ENCODE data around the gene MVK. TPM values are rescaled to one million over a fixed set of nuclear protein-coding genes. Genes with fewer than 3 reads are reported as not detected.

The MVK gene
- total and polyA plus RNA-seq, 12 donors: 10.8 to 194 (median 25.2) TPM

DNA sequence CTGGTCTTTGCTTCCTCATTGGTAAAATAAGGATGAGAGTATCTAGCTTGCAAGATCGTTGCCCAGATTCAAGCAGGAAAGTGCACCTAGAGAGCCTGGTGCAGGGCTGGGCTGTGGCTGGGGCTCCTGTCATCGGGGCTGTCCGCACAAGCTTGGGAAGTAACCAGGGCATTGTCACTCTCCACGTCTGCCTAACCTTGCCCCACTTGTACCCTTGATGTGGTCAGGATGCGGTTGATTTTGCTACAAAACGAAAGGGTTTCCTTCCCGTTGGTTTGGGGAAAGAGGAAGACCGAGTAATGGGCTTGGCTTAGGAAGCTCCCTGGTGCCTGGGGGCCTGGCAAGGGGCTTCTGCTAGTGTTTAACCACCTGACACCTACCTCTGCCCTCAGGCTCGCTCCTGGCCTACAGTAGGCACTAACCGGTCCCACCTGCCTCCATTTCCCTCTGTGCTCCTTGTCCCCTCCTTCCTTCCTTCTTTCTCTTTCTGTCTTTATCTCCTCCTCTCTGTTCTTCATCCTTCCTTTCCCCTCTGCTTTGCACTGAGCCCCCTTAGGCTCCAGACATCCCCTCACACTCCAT, 21.8 kb downstream of the MVK start:
- TF ChIP-seq, protein P1, sequence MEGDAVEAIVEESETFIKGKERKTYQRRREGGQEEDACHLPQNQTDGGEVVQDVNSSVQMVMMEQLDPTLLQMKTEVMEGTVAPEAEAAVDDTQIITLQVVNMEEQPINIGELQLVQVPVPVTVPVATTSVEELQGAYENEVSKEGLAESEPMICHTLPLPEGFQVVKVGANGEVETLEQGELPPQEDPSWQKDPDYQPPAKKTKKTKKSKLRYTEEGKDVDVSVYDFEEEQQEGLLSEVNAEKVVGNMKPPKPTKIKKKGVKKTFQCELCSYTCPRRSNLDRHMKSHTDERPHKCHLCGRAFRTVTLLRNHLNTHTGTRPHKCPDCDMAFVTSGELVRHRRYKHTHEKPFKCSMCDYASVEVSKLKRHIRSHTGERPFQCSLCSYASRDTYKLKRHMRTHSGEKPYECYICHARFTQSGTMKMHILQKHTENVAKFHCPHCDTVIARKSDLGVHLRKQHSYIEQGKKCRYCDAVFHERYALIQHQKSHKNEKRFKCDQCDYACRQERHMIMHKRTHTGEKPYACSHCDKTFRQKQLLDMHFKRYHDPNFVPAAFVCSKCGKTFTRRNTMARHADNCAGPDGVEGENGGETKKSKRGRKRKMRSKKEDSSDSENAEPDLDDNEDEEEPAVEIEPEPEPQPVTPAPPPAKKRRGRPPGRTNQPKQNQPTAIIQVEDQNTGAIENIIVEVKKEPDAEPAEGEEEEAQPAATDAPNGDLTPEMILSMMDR (IDR thresholded peaks at IDR 0.05): no peak
- TF ChIP-seq POLR2A (IDR thresholded peaks at IDR 0.05): no peak
- Histone ChIP-seq H3K4me3 (no peak overlapping the region), H3K4me1 (replicated peaks in 1 of 2) (peaks cover 0 to 5% of the 10 kb centered on the region in 2 donors), H3K9me3 (replicated peaks in 1 of 3) (no peaks in the 10 kb centered on the region), H3K27ac (no peak overlapping the region), H3K27me3 (no peaks in the 10 kb centered on the region), H3K36me3 (replicated peaks in 1 of 2) (no peaks in the 10 kb centered on the region)
- intact Hi-C loops (cut with DNase I): loop anchor here in 1 of 2 donors (5.0 kb wide), 2 partner anchors 73 to 122 kb away; no protein-coding TSS in a partner anchor
- DNase-seq: no peak
- 69 to 84% (median 77%) methylated on average over 7 to 10 of the region's 10 CpGs for WGBS, 4 donors

DNA sequence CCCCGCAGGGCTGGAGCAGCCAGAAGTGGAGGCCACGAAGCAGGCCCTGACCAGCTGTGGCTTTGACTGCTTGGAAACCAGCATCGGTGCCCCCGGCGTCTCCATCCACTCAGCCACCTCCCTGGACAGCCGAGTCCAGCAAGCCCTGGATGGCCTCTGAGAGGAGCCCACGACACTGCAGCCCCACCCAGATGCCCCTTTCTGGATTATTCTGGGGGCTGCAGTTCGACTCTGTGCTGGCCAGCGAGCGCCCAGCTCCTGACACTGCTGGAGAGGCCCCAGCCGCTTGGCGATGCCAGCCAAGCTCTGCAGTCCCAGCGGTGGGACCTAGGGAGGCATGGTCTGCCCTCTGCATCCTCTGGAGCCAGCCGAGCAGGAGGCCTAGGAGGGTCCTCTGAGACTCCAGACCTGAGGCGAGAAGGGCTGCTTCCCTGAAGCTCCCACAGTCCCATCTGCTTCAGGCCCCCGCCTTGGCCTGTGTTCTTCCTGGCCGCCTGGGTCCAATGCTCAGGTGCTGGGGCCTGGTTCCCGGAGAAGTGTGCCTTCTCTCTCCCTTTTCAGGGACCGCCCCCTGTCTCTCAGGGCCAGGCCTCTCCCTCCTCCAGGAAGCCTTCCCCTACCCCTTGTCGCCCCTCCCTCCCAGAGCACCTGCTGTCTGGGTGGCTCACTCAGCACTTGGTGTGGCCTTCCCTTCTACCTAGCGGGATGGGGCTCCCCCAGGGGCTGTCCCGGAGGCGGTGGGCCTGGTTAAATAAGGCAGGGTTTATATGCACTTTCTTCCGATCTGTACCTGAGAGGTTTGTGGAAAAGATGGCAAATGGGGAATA, 23.0 kb downstream of the MVK start:
- no peaks in the 10 kb centered on the region for H3K9me3 ChIP-seq (replicated peaks in 1 of 3)
- WGBS, 4 donors: 89 to 95% (median 93%) methylated on average over 7 to 24 of the region's 24 CpGs
- intact Hi-C loops (cut with DNase I): loop anchor here (2.0 to 5.0 kb wide), 4 partner anchors 74 to 180 kb away; no protein-coding TSS in a partner anchor
- TF ChIP-seq POLR2A (IDR thresholded peaks at IDR 0.05): no peak
- TF ChIP-seq, protein P1 (IDR thresholded peaks at IDR 0.05): no peak
- H3K27ac ChIP-seq: no peak overlapping the region
- H3K36me3 ChIP-seq (replicated peaks in 1 of 2): no peaks in the 10 kb centered on the region
- H3K27me3 ChIP-seq: no peaks in the 10 kb centered on the region
- peaks cover 0 to 5% of the 10 kb centered on the region in 2 donors for H3K4me1 ChIP-seq (replicated peaks in 1 of 2)
- H3K4me3 ChIP-seq: no peak overlapping the region
- no peak for DNase-seq

DNA sequence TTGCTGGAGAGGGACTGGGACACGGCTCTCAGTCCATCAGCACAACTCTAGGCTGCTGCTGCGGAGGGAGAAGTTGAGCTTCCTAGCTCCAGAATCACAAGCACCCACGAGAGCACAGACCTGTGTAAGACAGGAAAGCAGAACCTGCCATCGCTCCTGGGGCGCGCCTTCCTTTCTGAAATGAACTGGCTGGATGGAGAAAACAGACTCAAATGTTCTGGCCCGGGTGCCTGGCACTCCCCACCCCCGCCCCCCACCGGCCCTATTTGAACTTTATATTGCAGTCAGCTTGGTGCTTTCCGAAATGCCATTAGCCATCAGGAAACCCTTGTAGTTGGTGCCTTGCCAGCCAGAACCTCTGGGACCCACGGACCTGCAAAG, 23.8 kb downstream of the MVK start:
- Histone ChIP-seq H3K27me3 (no peaks in the 10 kb centered on the region), H3K4me1 (replicated peaks in 1 of 2) (peaks cover 0 to 5% of the 10 kb centered on the region in 2 donors), H3K27ac (no peak overlapping the region), H3K36me3 (replicated peaks in 1 of 2) (no peaks in the 10 kb centered on the region), H3K9me3 (replicated peaks in 1 of 3) (no peaks in the 10 kb centered on the region), H3K4me3 (no peak overlapping the region)
- intact Hi-C loops (cut with DNase I): loop anchor here (2.0 to 5.0 kb wide), 4 partner anchors 75 to 179 kb away; no protein-coding TSS in a partner anchor
- no peak for TF ChIP-seq POLR2A (IDR thresholded peaks at IDR 0.05)
- TF ChIP-seq, protein P1 (IDR thresholded peaks at IDR 0.05): no peak
- 24 to 44% (median 41%) methylated on average over 5 to 11 of the region's 11 CpGs for WGBS, 4 donors
- DNase-seq: no peak

DNA sequence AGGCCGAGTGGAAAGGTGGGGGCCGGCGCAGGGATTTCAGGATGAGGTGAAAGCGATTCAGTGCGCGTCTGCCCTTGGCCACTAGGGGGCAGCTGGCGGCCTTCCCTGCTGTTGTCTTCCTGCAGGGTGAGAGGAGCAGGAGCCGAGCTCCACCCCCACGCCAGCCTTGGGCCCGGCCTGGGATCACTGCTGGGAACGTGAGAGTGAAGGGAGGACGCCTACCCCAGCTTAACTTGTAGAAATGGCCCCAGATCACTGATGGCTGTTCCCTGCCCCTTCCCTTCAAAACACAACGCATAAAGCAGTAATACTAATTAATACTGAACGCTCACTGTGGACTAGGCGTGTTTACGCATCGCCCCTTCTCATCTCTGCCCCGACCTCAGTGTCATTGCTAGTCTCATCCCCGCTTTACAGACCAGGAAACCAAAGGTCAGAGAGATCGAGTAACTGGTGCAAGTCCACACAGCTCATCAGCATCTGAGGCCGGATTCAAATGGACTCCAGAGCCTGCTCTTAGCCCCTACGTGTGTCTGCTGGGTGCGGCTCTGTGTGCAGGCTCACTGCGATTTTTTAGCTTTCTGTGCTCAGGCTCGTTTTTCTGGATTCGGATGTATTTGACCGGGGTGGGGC, 24.3 kb downstream of the MVK start:
- H3K36me3 ChIP-seq (replicated peaks in 1 of 2): no peaks in the 10 kb centered on the region
- H3K27ac ChIP-seq: peak overlapping the region in 1 of 5 donors; percentile 12

More for the DNA sequence above, 24.3 kb downstream of the MVK start:
- WGBS, 4 donors: 36 to 43% (median 39%) methylated on average over 24 to 27 of the region's 27 CpGs
- DNase-seq: peak; percentile 89 to 95 (median 93)
- no peaks in the 10 kb centered on the region for H3K9me3 ChIP-seq (replicated peaks in 1 of 3)
- TF ChIP-seq, protein P1 (IDR thresholded peaks at IDR 0.05): peak; percentile 96 to 98 (median 96)
- TF ChIP-seq POLR2A (IDR thresholded peaks at IDR 0.05): no peak
- intact Hi-C loops (cut with DNase I): loop anchor here (2.0 to 5.0 kb wide), 4 partner anchors 76 to 179 kb away; no protein-coding TSS in a partner anchor
- peaks cover 0 to 5% of the 10 kb centered on the region in 2 donors for H3K4me1 ChIP-seq (replicated peaks in 1 of 2)
- no peaks in the 10 kb centered on the region for H3K27me3 ChIP-seq
- no peak overlapping the region for H3K4me3 ChIP-seq

Measured in adrenal gland (tissue), 12 donors.